HFF-Myc (cell line): Measurements from ENCODE around the gene CCL20.

Experiments
- DNase-seq: peaks from one replicate; pipeline ENCODE4 v3.0.0-alpha.2; 2011; ENCODE audit warnings: low read depth; ENCODE audit errors: extremely low read depth
- H3K4me3 ChIP-seq: replicated peaks from 2 replicates; pipeline ENCODE4 v1.5.1; 2011; ENCODE audit warnings: low read depth, mild to moderate bottlenecking, control low read depth, low read length
- CTCF ChIP-seq: IDR thresholded peaks from 2 replicates; pipeline ENCODE4 v1.5.1; 2012; ENCODE audit warnings: mild to moderate bottlenecking, low read depth, low read length, control low read depth; ENCODE audit errors: missing control alignments

The CCL20 gene

GRCh38 chr2:227774011-227774624, 39.5 kb upstream of the CCL20 start:
- peak; percentile 33 for TF ChIP-seq CTCF
- H3K4me3 ChIP-seq, result no peak overlapping the region
- no peak for DNase-seq

- DNase-seq, result no peak
- H3K4me3 ChIP-seq, result no peak overlapping the region
- no peak for TF ChIP-seq CTCF
Measured at GRCh38 chr2:227774895-227775842, 38.5 kb upstream of the CCL20 start.

- H3K4me3 ChIP-seq, result no peak overlapping the region
- TF ChIP-seq CTCF, result no peak
- no peak for DNase-seq
Measured at GRCh38 chr2:227780981-227781615, 32.5 kb upstream of the CCL20 start.

- no peak for TF ChIP-seq CTCF
- no peak for DNase-seq
- no peak overlapping the region for H3K4me3 ChIP-seq
Measured at GRCh38 chr2:227781841-227782240, 31.8 kb upstream of the CCL20 start.

GRCh38 chr2:227782804-227783203, 30.8 kb upstream of the CCL20 start:
- no peak for TF ChIP-seq CTCF
- no peak overlapping the region for H3K4me3 ChIP-seq
- DNase-seq, result no peak

- no peak for TF ChIP-seq CTCF
- no peak overlapping the region for H3K4me3 ChIP-seq
- no peak for DNase-seq
Measured at GRCh38 chr2:227783404-227784138, 30.1 kb upstream of the CCL20 start.
